Cerebellar nuclear complex (tissue), 1 donor: ENCODE measurements around the gene CCNYL1.
"Not testable (repeated sequence)": the region's sequence is repeated elsewhere in the genome, so short reads cannot be mapped to it uniquely, and the experiment has no call there.

Experiments used
- DNase-seq, 2 experiments: peaks; one replicate each; lab custom pipeline; 2025; lab: John Stamatoyannopoulos, UW

CCNYL1 gene

DNA sequence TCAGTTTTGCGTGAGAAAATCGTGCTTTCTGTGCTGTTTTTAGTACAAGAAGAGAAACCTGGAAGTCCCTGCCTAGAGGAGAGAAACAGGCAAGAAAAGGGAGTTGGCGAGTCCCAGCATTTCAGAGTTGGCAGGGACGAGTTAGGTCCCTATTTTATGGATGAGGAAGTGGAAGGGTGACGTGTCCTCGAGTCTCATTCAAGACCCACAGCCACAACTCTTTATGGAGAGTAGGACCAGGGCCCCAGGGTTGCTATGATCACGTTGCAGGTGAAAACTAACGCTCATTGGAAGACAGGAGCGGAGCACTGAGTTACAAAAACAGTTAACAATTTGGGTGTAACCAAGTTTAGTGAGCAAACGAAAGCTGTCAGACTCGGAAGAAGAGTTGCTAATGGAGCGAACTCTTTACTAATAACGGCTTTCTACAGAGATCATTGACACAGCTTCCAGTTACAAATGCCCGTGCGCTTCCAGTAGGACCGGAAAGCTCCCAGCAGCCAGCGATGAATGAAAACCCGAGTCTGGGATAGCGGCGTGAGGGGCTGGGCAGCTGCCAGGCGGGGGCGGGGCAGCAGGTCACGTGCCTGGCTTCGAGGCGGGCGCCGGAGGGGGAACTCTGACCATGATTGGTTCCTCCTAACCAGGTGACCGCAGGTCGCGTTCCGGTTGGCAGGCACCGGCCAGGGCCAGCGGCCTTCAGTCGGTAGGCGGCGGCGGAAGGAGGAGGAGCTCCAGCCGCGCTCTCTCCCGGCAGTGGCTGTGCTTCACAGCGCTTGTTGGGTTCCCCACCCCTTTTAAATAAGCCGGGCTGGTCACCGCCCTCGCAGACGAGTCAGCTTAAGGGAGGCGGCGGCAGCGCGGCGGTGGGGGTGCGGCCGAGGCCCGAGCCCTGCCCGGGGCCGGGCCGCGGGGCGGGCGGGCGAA is at the start of gene CCNYL1:
CCNYL1 (plus strand) TSS at position 827 of the 927 bp plus-strand sequence. CDS start 257 bp downstream, outside the sequence.
- DNase-seq: peak; percentile 81 to 83

DNA sequence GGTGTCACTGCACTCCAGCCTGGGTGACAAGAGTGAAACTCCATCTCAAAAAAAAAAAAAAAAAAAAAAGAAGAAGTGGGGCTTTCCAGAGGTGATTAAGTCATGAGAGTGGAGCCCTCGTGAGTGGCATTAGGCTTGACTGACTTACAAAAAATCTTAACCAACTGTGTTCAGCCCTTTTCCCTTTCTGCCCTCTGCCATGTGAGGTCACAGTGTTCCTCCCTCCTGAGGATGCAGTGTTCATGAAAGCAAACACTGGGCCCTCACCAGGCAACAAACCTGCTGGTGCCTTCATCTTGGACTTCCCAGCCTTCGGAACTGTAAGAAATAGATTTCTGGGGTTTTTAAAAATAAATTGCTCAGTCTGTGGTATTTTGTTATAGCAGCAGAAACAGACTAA is 49.2 kb upstream of the CCNYL1 start:
- DNase-seq: no peak

DNA sequence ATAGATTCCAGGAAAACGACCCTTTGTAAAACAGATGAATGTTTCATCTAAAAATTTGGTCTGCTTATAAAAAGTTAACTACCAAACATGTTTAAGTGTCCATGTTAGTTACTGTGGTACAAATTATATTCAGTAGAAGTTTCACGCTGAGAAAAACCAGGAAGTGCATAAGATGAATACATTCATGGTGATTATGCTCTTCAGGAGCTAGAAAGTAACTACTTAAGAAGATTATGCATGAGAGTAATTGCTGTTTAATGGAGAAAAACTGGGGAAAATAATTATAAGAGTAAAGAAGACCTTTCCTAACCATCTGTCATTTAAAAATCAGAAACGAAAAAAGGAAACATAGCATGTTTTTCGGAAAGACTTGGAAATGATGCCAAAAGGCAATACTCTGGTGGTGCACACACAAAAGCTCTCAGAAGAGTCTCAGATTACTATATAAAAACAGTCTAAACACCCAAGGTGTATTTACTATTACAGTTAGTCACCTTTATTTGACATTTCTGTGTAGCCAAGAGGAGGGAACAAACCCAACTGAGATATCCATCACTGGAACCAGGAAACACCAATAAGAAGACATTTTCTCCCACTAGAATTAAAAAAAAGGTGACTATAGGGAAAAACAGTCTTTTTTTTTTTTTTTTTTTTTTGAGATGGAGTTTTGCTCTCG is 47.4 kb upstream of the CCNYL1 start:
- DNase-seq: no peak

DNA sequence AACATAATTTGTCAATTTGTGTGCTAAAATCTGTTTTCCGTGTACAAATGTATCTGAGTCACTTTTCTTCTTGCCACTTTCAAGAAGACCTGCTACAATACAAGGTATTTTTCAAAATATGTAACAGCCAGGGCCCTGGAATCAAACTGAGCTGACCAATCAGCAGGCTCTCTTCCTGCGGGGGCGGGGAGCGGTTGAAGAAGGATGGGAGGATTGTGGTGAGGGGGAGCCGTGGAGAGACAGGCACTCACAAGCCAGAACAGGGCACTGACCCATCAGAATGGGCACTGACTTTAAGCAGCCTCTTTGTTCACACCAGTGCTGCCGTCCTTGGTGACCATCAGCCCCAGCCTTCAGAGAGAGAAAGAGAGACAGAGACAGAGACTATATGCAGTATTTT is 40.6 kb upstream of the CCNYL1 start:
- DNase-seq: no peak

DNA sequence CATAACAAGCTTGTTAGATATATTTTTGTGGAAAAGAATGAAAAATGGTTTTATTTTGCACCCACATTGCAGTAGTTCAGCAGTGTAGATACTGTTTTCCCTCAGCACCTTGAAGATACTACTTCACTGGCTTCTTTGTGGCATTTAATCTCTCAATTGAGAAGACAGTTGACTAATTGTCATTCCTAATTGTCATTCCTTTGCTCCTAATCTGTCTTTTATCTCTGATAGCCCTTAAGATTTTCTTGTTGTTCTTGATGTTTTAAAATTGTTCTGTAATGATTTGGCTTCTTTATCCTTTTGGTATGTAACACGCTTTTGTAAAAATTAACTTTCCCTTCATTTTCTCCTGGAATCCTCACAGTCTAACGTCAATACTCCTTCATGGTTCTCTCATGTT is 38.0 kb upstream of the CCNYL1 start:
- DNase-seq: no peak

DNA sequence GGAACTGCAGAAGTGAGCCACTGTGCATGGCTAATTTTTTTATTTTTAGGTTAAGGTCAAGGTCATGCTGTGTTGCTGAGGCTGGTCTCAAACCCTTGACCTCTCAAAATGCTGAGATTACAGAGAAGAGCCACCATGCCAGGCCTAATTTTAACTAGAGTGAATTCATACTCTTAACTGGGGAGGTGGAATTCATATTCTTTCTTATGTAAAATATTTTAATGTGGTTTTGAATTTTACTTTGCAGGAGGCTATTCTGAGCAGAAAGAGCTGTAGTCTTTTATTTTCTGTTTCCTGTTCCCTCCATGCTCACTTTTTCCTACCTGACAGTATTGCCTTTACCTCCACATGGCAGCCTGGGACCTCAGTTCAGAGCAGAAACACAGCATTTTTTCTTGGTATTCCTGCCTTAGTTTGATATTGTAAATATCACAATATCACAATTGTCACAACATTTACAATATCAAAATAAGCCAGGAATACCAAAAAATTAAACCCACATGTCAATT is 37.1 kb upstream of the CCNYL1 start:
- no peak for DNase-seq

DNA sequence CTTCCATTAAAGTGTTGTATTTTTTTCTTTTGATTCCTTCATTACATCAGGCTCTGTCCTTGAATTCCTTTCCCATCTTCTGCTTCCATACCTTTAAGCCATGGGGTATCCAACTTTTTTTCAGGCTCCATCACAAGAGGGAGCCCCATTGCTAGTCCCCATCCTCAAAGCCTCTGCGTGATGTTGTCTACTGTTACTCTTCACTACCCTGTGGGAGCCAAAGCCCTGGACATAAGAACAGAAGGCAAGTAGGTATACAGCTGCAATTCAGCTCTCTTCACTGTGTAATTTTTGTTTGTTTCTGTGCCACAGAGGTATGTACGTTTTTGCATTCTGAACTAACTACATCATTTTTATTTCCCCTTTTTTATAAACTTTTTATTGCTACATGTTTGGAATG is 36.6 kb upstream of the CCNYL1 start:
- no peak for DNase-seq

DNA sequence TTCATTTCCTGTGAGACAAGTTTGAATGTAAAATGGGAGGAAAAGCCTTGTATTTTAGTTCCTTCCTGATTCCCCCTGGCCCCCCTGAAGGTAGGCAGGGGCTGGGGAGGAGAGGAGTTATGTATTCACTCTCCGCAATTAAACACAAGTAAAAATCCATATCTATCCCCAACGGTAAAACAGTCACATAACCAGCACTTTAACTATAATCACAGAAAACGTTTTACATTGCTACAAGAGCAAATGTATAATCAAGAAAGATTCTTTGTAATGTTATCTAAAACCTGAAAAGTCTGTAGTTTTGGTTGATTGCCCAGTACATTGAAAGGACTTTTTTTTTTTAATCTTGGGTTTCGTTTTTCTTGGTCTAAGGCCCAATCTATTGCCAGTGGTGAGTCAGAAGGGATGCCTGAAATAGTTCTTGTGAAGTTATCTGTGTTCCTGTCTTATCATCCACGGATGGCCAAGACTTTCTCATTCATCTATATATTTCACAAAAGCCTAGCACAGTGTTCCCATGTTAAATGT is 34.5 kb upstream of the CCNYL1 start:
- DNase-seq: no peak

DNA sequence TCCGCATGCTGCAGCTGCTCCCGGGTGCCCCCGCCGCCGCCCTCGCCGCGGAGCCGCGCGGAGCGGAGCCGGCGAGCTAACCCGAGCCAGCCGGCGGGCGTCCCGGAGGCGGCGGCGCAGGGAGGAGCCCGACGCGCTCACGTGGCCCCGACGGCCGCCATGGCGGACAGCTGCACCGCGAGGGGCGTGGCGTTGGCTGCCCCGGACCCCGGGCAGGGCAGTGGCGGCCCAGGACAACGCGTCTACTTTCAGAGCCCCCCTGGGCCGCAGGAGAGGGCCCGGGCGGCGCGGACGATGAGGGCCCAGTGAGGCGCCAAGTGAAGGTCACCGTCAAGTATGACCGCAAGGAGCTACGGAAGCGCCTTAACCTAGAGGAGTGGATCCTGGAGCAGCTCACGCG is 30.0 kb upstream of the CCNYL1 start:
- DNase-seq: no peak

DNA sequence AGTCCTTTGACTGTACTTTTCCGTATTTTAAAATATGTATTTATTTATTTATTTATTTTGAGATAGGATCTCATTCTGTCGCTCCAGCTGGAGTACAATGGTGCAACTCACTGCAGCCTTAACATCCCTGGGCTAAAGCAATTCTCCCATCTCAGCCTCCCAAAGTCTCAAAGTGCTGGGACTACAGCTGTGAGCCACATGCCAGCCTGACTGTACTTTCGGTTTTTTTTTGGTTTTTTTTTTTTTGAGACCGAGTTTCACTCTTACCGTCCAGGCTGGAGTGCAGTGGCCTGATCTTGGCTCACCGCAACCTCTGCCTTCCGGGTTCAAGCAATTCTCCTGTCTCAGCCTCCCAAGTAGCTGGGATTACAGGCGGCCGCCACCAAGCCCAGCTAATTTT is 28.9 kb upstream of the CCNYL1 start:
- no peak for DNase-seq

DNA sequence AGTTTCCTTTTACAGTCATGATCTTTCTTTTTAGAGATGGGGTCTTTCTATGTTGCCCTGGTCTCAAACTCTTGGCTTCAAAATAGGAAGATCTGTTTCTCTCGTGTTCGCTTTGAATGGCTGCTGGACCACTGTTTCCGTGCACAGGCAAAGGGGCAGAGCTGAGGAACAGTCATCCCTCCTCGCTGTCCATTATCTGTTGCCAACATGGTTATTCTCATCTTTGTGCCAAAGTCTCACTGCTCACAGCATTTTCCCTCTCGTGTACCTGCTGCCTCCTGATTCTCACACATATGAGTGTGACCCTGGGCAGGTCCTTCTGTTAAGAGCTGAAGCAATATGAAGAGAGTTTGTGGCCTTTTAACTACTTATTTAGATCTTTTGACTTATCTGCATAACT is 28.0 kb upstream of the CCNYL1 start:
- DNase-seq: no peak

DNA sequence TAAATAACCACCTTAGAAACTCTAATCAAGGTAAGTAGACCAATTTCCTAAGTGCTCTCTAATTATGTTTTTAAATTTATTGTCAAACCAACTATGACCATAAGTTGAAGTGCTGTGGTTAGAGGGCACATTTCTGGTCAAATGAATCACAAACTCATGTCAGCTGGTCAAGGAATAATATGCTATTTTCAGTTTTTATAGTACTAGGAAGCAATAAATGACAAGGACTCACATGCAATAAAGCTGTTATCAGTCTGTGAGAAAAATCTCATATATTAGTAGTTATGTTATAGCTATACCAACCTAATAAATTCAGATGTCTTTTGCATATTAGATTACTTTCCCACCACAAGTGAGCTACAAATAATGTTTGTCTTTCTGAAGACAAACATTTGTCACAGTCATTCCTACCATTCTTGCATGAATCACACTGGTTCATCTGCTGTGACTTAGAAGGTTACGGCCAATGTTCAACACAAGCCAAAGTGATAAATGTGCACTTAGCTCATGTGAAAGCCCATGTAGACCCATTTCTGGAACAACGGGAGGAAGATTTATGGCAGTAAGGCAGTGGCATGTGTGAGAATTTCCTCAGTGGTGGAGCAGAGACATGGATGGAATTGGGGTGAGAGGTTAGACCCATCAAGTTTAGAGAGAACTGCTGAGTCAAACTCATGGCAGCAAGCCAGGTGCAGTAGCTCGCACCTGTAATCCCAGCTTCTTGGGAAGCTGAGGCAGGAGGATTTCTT is 27.4 kb upstream of the CCNYL1 start:
- DNase-seq: no peak

DNA sequence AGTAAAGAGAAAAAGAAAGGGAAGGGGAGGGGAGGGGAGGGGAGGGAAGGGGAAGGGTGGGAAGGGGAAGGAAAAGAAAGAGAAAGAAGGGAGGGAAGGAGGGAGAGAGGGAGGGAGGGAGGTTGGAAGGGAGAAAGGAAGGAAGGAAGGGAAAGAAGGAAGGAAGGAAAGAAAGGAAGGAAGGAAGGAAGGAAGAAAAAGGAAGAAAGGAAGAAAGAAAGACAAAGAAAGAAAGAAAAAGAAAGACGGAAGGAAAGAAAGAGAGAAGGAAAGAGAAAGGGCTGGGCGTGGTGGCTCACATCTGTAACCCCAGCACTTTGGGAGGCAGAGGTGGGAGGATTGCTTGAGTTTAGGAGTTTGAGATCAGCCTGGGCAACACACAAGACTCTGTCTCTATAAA is 24.6 kb upstream of the CCNYL1 start:
- DNase-seq: no peak

DNA sequence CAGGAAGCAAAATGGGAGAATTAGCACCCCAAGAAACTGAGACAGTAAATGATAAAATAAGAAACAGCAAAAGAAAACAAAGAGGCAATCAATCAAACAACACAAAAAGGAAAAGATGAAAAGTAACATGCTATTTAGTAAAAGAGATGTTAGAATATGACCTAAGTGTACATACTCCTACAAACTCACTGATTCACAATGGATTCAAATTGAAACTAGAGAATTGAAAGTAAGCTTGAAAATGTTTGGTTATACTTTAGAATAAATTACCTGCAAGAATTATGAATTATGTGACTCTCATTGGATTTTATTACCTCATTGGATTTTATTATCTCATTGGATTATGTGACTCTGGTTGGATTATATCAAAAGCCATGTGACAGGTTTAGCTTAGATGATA is 22.8 kb upstream of the CCNYL1 start:
- DNase-seq: no peak

DNA sequence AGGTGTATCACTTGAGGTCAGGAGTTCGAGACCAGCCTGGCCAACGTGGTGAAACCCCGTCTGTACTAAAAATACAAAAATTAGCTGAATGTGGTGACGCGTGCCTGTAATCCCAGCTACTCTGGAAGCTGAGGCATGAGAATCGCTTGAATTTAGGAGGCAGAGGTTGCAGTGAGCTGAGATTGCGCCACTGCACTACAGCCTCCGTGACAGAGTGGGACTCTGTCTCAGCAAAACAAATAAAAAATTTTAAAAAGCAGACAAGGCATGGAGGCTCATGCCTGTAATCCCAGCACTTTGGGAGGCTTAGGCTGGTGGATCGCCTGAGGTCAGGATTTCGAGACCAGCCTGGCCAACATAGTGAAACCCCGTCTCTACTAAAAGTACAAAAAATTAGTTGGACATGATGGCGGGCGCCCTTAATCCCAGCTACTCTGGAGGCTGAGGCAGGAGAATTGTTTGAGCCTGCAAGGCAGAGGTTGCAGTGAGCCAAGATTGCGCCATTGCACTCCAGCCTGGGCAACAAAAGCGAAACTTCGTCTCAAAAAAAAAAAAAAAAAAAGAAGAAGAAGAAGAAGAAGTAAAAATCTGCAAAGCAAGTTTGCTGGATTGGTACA is 20.5 kb upstream of the CCNYL1 start:
- DNase-seq: not testable (repeated sequence)

DNA sequence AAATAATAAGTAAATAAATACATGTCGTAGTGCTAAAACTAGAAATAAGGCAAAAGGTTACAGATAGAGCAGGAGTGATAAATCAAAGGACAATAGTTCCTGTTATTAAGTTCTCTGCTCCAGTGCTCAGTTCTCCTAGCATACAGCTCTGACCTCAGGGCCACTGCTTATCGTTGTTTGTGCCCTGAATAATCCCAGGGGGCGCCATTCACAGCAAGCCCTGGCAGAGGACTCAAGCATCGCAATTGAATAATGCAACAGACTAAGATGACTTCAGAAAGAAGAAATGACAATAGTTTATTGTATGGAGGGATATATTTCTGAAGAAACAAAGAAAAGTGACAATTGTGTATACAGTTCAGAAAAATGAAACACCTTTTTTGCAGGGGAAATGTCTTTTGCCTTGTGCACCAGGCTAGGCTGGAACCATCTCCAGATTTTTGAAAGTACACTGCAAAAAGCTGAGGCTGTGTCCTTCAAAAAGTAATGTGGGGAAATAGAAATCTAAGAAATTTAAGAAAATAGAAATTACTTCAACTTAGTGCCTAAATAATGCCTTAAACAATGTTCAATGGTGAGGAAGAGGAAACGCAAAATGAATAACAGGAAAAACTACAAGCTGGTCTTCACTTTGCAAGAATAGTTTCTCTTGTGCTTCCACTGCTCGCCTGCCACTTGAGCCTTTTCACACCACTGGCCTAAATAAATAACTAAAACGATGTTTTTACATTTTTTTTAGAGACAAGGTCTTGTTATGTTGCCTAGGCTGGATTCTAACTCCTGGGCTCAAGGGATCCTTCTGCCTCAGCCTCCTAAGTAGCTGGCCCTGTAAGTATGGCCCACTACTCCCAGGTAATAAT is 19.0 kb upstream of the CCNYL1 start:
- no peak for DNase-seq

DNA sequence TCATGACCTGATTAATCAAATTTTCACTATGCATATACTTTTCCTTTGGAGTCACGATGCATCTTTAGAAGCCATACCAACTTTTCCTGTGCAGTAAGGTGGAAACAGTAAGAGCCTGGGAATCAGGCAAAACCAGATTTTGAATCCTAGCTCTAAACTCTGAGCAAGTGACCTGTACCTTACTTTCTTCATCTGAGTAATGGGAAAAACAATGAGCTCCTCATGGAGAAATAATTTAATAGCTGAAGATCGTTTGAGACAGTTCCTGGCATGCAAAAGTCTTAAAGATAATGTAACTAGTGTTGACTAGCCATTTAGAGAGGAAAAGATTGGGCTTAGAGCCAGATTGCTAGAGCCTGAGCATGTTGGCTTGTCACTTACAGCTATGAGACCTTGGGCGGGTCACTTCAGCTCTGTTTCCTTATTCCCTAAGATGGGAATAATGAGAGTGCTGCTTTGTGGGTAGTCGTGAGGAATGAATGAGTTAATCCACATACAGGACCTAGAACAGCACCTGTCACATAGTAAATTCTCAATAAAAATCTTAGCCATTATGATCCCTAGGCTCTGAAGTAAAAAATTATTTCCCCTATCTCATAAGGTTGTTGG is 17.7 kb upstream of the CCNYL1 start:
- no peak for DNase-seq

DNA sequence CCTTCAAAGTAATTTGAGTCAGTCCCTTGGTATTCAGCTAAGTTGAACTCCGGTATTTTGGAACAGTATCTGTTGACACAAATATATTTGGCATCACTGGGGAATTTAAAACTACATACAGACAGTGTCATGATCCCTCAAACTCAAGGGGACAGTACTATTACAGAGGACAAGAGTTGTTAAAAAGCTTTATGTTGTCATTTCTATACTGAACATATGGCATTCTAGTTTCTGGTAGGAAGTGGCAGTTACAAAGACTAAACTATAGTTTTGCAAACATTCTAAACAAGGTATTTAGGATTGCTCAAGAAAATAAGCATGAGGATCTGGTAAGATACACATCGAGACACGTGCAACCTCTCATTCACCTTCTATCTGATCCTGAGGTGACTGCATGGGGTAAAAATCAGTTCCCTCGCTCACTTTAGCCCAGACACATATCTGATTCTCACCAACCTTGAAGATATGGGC is 16.6 kb upstream of the CCNYL1 start:
- no peak for DNase-seq

DNA sequence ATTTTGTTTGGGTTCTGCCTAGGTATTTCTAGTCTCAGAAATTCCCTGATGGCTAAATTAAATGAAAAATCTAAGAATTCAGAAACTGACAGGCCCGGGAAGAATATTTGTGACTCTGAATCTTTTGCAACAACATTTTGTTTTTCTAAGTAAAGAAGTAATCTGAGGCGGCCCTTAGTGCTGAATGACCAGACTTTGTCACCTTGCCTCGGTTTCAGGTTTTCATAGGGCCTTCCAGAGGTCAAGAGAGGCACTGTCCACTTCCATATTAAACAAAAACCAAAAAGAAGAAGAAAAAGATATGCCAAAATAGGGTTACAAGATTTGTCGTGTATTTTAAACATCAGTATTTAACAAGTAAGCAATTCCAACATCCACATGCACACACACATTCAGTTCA is 16.1 kb upstream of the CCNYL1 start:
- no peak for DNase-seq

DNA sequence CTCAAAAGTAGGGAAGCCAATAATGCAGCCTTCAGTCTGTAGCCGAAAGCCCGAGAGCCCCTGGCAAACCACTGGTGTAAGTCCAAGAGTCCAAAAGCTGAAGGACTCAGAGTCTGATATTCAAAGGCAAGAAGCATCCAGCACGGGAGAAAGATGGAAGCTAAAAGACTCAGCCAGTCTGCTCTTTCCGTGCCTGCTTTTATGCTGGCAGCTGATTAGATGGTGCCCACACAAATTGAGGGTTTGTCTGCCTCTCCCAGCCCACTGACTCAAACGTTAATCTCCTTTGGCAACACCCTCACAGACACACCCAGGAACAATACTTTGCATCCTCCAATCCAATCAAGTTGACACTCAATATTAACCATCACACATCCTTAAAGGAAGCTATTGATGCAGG is 14.5 kb upstream of the CCNYL1 start:
- not testable (repeated sequence) for DNase-seq
